Measurements from ENCODE around the gene SERPINI1. TPM values are rescaled to one million over a fixed set of nuclear protein-coding genes. Genes with fewer than 3 reads are reported as not detected.

SERPINI1 gene
- total RNA-seq, 1 experiment from 2014 or later: 8.0 TPM

- ATAC-seq: no peak
- no peak overlapping the region for H3K27ac ChIP-seq (ENCODE audit: low read length)
- ChIA-PET CTCF (interaction anchor here (0.6 to 0.8 kb wide), 2 partner anchors 14 to 17 kb away, joined by 3 read pairs; partner anchors contain the start of gene SERPINI1), POLR2A (interaction anchor here (0.5 kb wide), 1 partner anchor 47 kb away, joined by 3 read pairs; no protein-coding TSS in a partner anchor)
- H3K9me3 ChIP-seq (ENCODE audit: control insufficient read depth, insufficient read depth, low read depth, low read length): no peaks in the 10 kb centered on the region
- no peak for TF ChIP-seq POLR2AphosphoS5 (IDR thresholded peaks at IDR 0.05; ENCODE audit: low read depth, low read length)
- no peak for TF ChIP-seq TCF7L2 (IDR thresholded peaks at IDR 0.05; ENCODE audit: low read depth, low read length)
- no peak for TF ChIP-seq CTCF (IDR thresholded peaks at IDR 0.05)
- TF ChIP-seq SIN3A (IDR thresholded peaks at IDR 0.05; ENCODE audit: borderline replicate concordance, insufficient read depth, low read depth, low read length): no peak
- TF ChIP-seq REST (IDR thresholded peaks at IDR 0.05; ENCODE audit: insufficient read depth in 1 of 2, low read depth in 2 of 2, low read length in 1 of 2): no peak
- intact Hi-C loops (cut with micrococcal nuclease; ENCODE audit: unreplicated experiment) (no loop called here), in situ Hi-C loops (cut with HindIII; ENCODE audit: low pct_unique_long_range_greater_than_20kb, low sequenced_read_pairs) (no loop called here)
- no peaks in the 10 kb centered on the region for H3K27me3 ChIP-seq (ENCODE audit: control insufficient read depth, insufficient read depth, low read length)
- no peak for DNase-seq (ENCODE audit: low read depth, low spot score)
- H3K4me1 ChIP-seq (ENCODE audit: control insufficient read depth, insufficient read depth, low read length): no peaks in the 10 kb centered on the region
- no TSS peak for BruUV-seq (replicated peaks)
- H3K4me3 ChIP-seq (ENCODE audit: low read depth in 2 of 2, low read length in 2 of 2): no peak overlapping the region
- no peaks in the 10 kb centered on the region for H3K36me3 ChIP-seq (ENCODE audit: control insufficient read depth, insufficient read depth, low read length)
Measured at GRCh38 chr3:167749209-167749608, 13.7 kb downstream of the SERPINI1 start.

GRCh38 chr3:167749728-167750127, 14.2 kb downstream of the SERPINI1 start:
- CTCF ChIA-PET: interaction anchor here (0.6 kb wide), 1 partner anchor 14 kb away, joined by 3 read pairs; the partner anchor contains the start of gene SERPINI1
- H3K36me3 ChIP-seq (ENCODE audit: control insufficient read depth, insufficient read depth, low read length): no peaks in the 10 kb centered on the region
- H3K4me1 ChIP-seq (ENCODE audit: control insufficient read depth, insufficient read depth, low read length): no peaks in the 10 kb centered on the region
- TF ChIP-seq CTCF (IDR thresholded peaks at IDR 0.05): no peak
- TF ChIP-seq TCF7L2 (IDR thresholded peaks at IDR 0.05; ENCODE audit: low read depth, low read length): no peak
- TF ChIP-seq REST (IDR thresholded peaks at IDR 0.05; ENCODE audit: insufficient read depth in 1 of 2, low read depth in 2 of 2, low read length in 1 of 2): no peak
- TF ChIP-seq POLR2AphosphoS5 (IDR thresholded peaks at IDR 0.05; ENCODE audit: low read depth, low read length): no peak
- TF ChIP-seq SIN3A (IDR thresholded peaks at IDR 0.05; ENCODE audit: borderline replicate concordance, insufficient read depth, low read depth, low read length): no peak
- intact Hi-C loops (cut with micrococcal nuclease; ENCODE audit: unreplicated experiment) (no loop called here), in situ Hi-C loops (cut with HindIII; ENCODE audit: low pct_unique_long_range_greater_than_20kb, low sequenced_read_pairs) (no loop called here)
- BruUV-seq (replicated peaks): no TSS peak
- H3K27ac ChIP-seq (ENCODE audit: low read length): no peak overlapping the region
- no peak for ATAC-seq
- H3K27me3 ChIP-seq (ENCODE audit: control insufficient read depth, insufficient read depth, low read length): no peaks in the 10 kb centered on the region
- DNase-seq (ENCODE audit: low read depth, low spot score): no peak
- POLR2A ChIA-PET: no interaction called here
- H3K9me3 ChIP-seq (ENCODE audit: control insufficient read depth, insufficient read depth, low read depth, low read length): no peaks in the 10 kb centered on the region
- no peak overlapping the region for H3K4me3 ChIP-seq (ENCODE audit: low read depth in 2 of 2, low read length in 2 of 2)
